Hepatic stellate cell (primary cell): Measurements from ENCODE around the gene TBC1D1.
A peak's percentile ranks its signal among the peaks of the same experiment; 100 is the strongest.

Source experiments
- DNase-seq: peaks from one replicate; pipeline ENCODE4 v3.0.0; 2011; ENCODE audit warnings: low spot score

Gene TBC1D1

DNA sequence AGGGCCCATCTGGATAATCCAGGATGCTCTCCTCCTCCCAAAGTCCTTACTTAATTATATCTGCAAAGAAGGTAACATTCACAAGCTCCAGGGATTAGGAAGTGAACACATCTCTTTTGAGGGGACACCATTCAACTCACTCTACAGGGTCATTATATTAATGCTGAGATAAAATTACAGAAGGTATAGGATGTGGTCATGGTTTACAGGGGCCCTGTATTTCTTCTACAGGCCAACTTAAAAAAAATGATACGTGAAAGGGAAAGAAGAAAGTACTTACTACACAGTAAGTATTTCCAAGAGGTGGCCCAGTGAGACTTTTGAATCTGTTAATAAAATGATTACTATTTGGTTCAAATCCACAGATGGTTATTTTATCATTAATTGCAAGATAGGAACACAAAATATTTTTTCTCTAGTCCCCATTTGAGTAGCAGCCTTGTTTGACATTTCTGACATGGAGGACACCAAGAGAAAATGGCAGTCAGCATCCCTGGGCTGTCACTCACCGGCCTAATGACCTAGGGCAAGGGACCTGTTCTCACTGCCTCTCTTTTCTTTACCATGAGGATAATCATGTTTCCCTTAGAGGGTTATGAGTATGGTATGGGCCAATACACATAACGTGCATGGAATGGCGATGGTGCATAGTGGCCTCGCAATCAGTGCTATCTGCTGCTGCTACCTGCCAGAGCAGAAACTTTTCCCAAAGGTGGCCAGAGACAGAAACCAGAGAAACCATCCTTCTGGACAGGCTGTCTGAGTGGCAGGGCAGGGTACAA, 209.8 kb downstream of the TBC1D1 start:
- no peak for DNase-seq

DNA sequence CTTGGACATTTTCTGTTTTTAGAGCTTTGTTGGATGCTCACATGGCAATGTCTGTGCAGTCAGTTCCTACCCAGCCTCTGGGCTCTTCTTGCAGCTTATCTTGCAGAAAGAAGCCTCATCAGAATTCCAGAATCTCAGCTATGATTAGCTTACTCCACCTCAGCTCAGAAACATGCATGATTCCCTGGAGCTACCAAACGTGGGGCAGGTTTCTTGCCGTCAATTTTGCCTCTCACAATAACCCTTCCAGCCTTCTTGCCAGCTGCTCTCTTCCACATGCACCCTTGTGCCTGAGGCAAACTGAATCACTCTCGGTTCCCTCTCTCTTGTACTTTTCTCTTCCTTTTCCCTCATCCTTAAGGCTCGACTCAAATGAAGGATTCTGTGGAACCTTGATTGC, 210.7 kb downstream of the TBC1D1 start:
- DNase-seq = no peak

DNA sequence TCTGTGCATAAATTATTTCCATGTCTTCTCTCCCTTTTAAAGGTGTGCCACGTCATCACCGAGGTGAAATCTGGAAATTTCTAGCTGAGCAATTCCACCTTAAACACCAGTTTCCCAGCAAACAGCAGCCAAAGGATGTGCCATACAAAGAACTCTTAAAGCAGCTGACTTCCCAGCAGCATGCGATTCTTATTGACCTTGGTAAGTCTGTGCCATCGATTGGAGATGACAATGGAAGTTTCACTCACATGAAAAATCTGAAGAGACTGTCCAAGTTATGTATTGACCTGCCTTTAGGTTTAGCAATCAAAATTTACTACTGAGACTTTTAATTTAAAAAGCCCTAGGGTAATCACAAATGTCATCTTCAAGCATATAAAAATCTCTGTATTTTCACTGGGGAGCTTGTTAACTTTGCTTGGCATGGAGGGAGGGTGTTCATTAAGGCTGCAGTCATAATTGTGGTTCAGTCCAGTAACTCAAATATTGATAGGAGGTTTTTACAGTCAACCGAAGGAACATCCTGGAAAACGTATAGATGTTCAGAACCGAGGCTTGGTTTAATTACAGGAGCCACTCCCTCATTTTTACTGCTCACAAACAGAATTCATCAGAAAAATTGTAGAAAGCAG, 212.2 kb downstream of the TBC1D1 start:
- DNase-seq = no peak

DNA sequence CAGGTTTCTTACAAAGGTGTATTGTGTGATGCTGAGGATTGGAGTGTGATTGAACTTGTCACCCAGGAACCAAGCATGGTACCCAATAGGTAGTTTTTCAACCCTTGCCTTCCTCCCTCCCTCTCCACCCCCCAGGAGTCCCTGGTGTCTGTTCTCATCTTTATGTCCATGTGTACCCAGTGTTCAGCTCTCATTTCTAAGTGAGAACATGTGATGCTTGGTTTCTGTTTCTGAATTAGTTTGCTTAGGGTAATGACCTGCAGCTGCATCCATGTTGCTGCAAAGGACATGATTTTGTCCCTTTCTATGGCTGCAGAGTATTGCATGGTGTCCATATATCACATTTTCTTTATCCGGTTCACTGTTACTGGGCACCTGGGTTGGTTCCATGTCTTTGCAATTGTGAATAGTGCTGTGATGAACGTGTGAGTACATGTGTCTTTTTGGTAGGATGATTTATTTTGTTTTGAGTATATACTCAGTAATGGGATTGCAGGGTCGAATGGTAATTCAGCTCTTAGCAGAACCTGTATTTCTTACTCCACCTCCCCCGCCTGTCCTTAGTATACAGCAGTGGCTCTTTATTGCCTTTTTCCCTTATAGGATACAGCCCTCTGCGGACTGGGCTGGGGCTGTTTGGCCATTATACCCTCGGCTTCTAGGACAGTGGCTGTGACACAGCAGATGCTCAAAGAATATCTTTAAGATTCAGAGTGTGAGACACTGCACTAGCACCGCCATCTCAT, 214.8 kb downstream of the TBC1D1 start:
- no peak for DNase-seq

DNA sequence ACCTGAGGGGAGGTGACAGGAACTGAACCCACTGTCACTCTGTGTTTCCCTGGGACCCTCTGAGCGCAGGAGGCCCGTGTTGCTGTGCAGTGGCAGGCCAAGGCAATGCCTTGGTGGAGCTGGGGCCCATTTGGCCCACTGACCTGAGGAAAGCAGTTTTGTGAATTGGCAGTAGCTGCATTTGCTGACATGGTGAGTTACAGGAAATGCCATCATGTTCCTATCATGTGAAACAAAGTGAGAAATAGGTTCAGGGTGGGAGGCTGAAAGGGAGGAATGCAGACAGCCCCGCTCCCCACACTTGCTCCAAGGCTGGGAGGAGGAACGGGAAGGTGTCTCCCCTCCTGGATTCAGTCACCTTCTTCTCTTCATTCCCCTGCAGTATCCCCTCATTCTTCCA, 215.4 kb downstream of the TBC1D1 start:
- DNase-seq = no peak

DNA sequence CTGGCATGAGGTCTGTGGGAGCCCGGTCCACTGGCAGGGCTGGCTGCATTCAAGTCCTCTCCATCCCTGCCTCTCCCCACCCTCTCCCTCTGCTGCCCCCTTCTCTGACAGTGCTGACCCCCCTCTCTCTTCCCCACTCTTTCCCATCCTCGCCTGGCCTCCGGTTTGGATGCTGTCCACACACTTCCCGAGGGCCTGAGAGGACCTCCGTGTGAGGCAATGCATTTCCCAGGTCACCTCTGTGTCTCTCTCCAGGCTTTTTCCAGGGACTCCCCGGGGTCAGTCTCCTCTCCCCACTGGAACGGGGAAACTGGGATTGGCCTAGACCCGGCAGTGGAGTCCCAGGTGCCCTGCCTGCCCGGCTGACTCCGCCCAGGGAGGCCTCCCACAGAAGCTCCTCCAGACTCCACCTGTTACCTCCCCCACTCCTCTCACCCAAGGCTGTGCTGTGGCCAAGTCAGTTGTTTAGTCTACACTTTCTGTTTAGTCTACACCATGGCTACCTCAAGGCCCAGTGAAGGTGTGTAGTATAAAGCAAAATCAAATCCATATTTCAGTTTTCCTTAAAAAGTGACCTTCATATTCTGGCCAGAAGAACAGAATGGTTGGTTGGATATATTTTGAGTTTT, 216.1 kb downstream of the TBC1D1 start:
- no peak for DNase-seq

DNA sequence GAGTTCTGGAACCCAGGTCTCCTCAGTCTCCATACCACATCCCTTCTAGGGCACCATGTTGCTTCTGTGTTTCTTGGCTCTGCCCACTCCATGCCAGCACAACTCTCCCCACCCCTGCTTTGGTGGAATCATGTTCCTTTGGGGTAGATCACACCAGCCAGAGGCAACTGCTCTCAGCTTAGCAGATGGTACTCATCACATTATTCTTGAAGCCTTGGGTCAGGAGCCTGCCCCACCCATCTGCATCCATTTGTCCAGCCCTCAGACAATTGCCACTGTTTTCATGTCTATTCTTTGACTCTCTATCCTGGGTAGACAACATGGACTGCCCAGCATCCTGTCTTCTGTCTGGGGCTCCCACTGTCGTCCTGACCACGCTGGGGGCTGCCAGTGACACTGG, 216.9 kb downstream of the TBC1D1 start:
- no peak for DNase-seq

DNA sequence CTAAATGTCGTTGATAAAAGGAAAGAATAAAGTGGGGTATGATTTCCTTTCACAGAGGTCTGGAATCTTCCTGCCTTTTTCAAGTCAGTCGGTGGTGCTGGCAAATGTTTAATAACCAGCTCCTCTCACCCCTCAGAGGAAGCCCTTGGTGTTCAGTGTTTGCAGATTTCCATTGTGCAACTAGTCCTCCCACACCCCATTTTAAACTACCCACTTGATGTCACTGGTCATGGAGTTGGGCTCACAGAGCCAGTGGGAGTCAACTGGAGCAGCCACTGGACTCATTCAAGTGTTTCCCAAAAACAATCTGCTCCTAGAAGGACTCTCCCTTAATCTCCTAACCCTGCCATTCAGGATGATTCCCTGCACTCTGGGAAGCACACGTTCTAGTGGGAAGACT, 218.5 kb downstream of the TBC1D1 start:
- no peak for DNase-seq

DNA sequence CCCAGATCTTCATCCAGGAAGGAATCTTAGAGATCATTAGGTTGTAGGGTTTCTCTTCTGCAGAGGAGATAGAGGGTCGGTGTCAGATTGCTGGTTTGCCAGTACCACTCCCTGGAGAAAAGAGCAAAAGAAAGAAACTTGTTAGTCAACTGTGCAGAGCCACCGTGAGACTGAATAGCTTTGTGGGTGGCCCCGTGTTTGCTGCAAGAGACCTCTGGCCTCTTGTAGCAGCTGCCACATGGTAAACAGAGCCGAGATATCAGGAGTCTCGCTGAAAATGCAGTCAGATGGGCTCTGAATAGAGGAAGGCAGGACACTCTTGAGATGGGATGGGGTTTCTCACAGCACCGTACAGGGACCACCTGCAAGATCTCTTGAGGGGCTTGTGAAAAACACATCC, 219.0 kb downstream of the TBC1D1 start:
- no peak for DNase-seq

DNA sequence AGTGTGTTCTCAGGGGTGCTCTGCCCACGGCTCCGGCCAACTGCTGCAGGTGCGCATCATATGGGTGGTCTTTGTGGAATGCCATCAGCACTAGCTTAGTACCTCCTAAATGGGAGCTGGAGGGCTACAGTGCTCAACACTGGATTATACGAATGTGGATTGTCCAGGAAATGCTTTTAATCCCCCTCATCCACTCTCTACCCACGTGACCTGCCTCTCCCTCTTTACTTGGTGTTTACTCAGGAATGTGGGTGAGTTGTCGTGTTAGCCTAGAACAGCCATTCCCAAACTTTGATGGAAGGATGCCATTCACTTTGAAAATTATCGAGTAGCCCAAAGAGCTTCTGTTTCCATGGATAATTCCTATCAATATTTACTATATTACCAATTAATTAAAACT, 220.1 kb downstream of the TBC1D1 start:
- no peak for DNase-seq

DNA sequence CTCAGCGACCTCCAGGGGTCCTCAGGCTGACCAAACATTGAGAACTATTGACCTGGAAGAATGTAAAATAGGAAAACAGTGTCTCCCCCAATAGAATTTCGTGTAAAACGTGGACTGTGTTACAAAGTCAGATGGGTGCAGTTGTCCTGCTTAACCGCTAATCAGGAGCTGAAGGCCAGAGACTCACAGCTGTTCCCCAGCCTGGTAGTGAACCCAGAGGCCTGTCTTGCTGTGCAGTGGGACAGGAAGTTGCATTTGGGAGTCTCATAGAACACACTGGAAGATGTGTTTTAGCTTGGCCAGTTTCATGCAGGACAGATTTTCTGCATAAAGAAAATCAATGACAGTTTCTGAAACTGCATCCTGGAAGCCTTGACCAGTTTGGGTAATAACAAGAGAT, 220.8 kb downstream of the TBC1D1 start:
- DNase-seq = no peak

DNA sequence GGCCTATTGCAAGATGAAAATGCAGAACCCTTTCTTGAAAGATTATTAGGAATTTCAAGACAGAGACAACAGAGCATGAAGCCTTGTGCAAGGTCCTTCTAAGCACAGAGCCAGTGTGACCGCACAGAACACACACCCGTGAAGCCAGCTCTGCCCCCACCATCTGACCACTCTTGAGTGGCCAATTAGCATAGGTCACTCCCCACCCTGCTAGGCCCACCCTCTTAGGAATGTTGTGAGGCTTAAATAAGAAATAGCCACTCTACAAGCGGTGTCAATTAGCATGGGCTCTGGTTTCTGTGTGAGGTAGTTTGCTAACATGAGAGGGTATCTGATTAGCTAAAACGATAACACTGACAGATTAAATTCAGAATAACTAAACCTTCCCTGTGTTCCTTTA, 222.2 kb downstream of the TBC1D1 start:
- no peak for DNase-seq

DNA sequence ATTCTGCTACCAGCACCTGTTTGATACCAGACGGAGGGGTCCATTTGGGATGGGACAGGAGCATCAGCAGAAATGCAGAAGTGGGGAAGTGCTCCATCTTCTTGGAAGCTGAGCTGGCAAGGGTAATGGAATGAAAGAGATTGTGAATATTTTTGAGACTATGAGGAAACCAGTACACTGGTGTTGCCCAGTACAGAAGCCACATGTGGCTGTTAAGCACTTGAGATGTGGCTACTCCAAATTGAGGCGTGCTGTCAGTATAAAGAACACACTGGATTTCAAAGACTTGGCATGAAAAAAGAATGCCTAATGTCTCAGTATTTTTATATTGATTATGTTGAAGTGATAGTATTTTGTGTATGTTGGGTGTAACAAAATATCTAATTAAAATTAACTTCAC, 222.7 kb downstream of the TBC1D1 start:
- no peak for DNase-seq

DNA sequence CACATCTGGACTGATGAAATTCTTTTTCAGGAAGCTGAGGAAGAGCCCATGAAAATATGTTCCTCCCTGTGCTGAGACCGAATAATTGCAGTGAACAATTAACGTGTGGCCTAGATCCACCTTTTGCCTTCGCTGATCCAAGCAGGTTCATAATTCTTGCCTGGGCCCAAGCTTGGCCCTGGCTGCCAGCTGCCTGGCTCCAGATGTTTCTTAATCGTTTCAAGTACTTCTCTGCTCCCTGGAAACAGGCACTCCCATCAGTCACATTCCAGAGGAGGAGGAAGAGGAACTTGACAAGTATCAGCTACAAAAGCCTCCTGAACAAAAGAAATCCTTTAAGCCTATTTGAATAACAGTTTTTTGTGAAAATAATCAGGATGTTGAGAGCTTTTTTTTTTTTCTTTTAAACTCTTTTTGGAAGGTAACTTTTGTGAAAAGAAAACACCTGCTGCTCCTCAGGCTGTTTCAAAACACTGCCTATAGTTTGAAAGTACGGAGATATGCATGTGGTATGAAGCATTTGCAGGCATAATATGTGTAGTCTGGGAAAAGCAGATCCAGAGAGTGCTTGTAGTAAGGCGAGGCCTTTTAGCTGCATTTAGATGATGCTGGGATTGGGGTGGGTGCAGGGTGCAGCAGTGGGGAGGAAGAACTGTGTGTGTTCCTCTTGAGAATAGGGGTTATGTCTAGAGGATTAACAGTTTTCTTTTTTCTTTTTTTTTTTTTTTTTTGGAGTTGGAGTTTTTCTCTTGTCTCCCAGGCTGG, 223.7 kb downstream of the TBC1D1 start:
- DNase-seq = no peak

DNA sequence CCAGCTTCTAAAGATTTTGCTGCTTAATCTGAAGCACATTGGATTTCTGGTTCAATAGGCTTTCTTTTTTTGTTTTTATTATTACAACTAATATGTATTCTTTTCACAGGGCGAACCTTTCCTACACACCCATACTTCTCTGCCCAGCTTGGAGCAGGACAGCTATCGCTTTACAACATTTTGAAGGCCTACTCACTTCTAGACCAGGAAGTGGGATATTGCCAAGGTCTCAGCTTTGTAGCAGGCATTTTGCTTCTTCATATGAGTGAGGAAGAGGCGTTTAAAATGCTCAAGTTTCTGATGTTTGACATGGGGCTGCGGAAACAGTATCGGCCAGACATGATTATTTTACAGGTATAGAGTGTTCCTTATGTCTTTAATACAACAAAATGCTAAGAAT, 224.7 kb downstream of the TBC1D1 start:
- no peak for DNase-seq

DNA sequence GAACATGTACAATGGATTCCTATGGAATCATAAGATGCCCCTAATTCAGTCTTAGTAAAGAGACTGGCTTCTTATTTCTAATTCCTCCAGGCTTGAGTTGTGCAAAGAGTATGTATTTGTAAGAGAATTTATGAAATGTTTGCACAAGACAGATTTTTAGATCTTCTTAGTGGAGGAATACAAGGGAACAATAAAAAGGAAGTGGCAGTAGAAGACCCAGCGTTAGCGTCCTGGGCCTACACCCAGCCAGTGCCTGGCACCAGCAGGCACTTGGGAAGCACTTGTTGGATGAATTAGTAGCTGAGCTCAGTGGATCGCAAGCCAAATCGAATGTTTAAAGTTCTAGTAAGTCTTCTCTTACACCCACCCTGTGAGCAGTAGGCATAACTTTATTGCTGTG, 226.7 kb downstream of the TBC1D1 start:
- no peak for DNase-seq

DNA sequence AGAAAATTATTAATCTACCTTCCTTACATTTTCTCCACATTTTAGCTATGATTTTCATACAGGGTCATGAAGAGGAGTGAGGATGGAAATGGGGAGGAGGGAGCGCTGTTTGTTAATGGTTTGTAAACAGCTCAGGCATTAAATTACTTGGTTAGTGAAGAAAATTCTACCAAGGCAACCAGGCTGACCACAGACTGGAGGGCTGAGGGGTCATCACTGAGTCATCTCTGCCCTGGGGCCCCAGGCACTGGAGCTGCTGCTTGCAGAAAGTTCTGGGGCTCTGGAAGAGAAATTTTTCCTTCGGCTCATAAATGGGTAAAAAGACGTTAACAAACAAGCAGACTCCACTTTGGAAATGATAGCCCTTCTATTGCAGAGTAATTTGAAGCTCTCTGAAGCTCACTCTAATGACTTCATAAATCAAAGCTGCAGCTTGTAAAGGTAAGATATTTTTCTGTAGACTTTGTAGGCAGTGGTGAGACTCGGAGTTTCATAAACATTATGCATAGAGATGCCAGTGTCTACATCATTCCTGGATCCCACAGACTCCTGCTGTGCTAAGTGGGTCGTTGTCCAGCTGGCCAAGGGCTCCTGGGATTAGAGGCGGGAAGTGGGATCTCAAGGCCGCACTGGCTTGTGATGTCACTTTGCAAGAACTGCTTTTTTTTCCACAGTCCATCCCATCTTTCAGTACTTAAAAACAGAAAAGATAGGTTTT, 228.9 kb downstream of the TBC1D1 start:
- peak; percentile 62 for DNase-seq

DNA sequence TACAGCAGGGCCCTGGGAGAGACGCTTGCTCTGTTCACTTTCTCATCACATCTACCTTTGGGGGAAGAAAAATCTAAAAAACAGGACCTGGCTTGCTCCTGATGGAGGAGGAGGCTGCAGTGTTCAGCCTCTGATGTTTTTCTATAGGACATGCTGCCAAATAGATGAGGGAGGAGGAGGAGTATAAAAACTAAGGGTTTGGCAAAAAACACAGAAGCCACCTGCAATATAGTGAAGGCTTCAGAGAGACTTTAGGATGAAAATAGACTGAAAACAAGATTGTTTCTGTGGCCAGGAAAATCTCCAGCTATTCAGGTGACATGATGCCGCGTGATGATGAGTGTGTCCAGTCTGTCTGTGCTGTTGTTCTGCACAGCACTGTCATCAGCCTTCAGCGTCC, 229.9 kb downstream of the TBC1D1 start:
- DNase-seq = no peak

DNA sequence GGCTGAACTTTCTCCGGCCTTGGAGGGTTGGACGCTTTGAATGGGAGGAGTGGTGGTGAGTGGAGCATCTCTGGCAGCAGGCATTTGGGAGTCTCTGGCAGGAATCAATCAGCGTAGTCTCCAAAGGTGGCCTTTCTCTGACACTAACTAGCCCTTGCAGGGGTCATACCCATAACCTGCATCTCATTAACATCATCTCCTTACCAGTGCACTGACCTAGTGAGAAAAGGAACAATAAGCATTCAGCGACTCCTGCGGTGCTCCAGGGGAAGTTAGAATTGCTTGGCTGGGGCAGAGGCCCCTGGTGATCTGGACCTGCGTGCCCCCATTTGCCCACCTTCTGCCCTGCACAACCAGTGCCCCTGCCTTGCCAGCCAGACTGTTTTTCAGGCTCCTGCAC, 231.2 kb downstream of the TBC1D1 start:
- no peak for DNase-seq

DNA sequence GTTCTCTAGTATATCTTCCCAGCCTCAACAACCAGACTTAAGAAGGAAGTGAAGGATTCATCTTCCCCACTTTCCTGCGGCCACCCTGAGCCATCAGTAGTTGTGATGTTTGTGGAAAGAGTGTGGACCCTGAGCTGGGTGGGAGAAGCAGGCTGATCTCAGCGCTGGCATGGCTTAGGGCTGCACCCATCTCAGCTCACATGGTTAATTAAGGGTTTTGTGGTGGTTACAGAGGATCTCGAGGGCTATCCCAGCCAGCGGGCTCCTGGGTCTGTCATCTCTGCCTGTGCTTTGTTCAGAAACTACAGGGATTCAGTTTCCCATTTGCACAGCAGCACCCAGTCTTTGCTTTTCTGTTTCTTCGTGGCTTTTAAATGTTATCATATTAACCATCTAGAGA, 232.7 kb downstream of the TBC1D1 start:
- no peak for DNase-seq

DNA sequence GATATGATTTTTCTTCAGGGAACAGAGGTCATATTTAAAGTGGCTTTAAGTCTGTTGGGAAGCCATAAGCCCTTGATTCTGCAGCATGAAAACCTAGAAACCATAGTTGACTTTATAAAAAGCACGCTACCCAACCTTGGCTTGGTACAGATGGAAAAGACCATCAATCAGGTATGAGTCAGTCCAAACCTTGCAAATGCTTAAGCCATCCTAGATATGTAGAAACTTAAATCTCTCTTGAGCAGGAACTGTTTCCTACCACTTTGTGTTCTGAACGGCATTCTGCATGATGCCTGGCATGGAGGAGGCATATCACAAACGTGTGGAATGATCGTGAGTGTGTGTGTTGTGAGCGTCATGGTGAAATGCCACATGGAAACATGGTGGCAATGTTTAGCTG, 234.1 kb downstream of the TBC1D1 start:
- DNase-seq = no peak
